ENCODE measurements around the gene EPS8.

- TF ChIP-seq GATA2 (IDR thresholded peaks at IDR 0.05; ENCODE audit: low read depth, low read length) (no peak), GATA3 (IDR thresholded peaks at IDR 0.05; ENCODE audit: low read depth, low read length) (no peak)
These were observed 12.9 kb upstream of the EPS8 start for GRCh38 chr12:15801770-15802744.

Data from SH-SY5Y (cell line).